Kidney (tissue), 14 donors: Measurements from ENCODE around the gene PLA2G6. TPM values are rescaled to one million over a fixed set of nuclear protein-coding genes. Genes with fewer than 3 reads are reported as not detected.
"Not testable (repeated sequence)": the region's sequence is repeated elsewhere in the genome, so short reads cannot be mapped to it uniquely, and the experiment has no call there.

Experiments
- DNase-seq, 5 donors: peaks; one replicate each; pipeline ENCODE4 v3.0.0-alpha.2; 2013 to 2020
- FAIRE-seq: peaks from 2 replicates; lab custom pipeline; 2012; peaks lifted over from hg19 to GRCh38; lab: Jason Lieb, UNC
- H3K27ac ChIP-seq, 2 donors: one replicate each; pipeline ENCODE4 v1.7.0; 2013; ENCODE audit warnings: low read depth in 2 of 2, low read length in 2 of 2, inconsistent platforms in 1 of 2
- H3K27me3 ChIP-seq: one replicate; pipeline ENCODE4 v1.7.1; 2013; ENCODE audit warnings: low read length, inconsistent platforms; ENCODE audit not compliant: control insufficient read depth, insufficient read depth
- H3K36me3 ChIP-seq, 3 donors: one replicate each; pipeline versions ENCODE4 v1.7.0 to v1.7.1; 2013; ENCODE audit warnings: low read length in 3 of 3, control low read depth in 1 of 3, inconsistent platforms in 1 of 3; ENCODE audit not compliant: insufficient read depth in 3 of 3, control insufficient read depth in 2 of 3
- H3K4me1 ChIP-seq, 3 donors: one replicate each; pipeline versions ENCODE4 v1.7.0 to v1.7.1; 2013; ENCODE audit warnings: low read length in 3 of 3, inconsistent platforms in 1 of 3, low read depth in 1 of 3; ENCODE audit not compliant: control insufficient read depth in 2 of 3, insufficient read depth in 2 of 3
- H3K4me3 ChIP-seq, 3 donors: one replicate each; pipeline versions ENCODE4 v1.7.0 to v1.8.1; 2013; ENCODE audit warnings: low read length in 3 of 3, control low read depth in 1 of 3, inconsistent platforms in 1 of 3
- H3K9ac ChIP-seq, 3 donors: one replicate each; pipeline versions ENCODE4 v1.7.0 to v1.7.1; 2013; ENCODE audit warnings: low read length in 3 of 3, control low read depth in 1 of 3, inconsistent platforms in 1 of 3
- H3K9me3 ChIP-seq, 3 donors: one replicate each; pipeline versions ENCODE4 v1.7.0 to v1.7.1; 2013; ENCODE audit warnings: low read length in 3 of 3, control low read depth in 1 of 3, inconsistent platforms in 1 of 3; ENCODE audit not compliant: control insufficient read depth in 2 of 3, insufficient read depth in 1 of 3
- CTCF ChIP-seq: IDR thresholded peaks from 3 replicates; pipeline ENCODE4 v1.5.1; 2012; ENCODE audit warnings: mild to moderate bottlenecking, moderate library complexity, borderline replicate concordance; ENCODE audit not compliant: insufficient read depth; ENCODE audit errors: extremely low read depth
- intact Hi-C: fragments of 100-400 bp; cut with DNase I; formaldehyde crosslinking; loops from one replicate; pipeline ENCODE4 v1.11.1; 2022
- polyA plus RNA-seq: library from polyadenylated mRNA; stranded (reverse); fragments of 350-450 nt; fragmentation: Illumina TruSeq; extraction: RNeasy Lipid Tissue Mini Kit (QIAGEN cat#74804); gene quantifications from one replicate; pipeline ENCODE4 v1.2.3, GENCODE V29; 2014; ENCODE audit warnings: low read depth, low replicate concordance; ENCODE audit not compliant: insufficient read depth
- total RNA-seq: library from RNA; stranded (reverse); fragmentation: NEBNext Ultra II Directional; extraction: Animal tissue kit (Norgen Biotek cat#: 25700); gene quantifications from one replicate; pipeline ENCODE4 v1.2.1, GENCODE V29; 2021
- donor health status: control.
- donor health status: control.
- donor health status: control.
- donor health status: control.
- donor health status: control.
- donor health status: DM: yes; HTN: yes; CAD: no.
- donor health status: Normal renal cell carcinoma (clear cell type).

PLA2G6 gene
- total and polyA plus RNA-seq, 2 donors from 2014 or later, result 26.6 to 61.6 TPM

- intact Hi-C loops, result no loop called here
- no peaks in the 10 kb centered on the region for H3K9me3 ChIP-seq
- no peak overlapping the region for H3K9ac ChIP-seq
- no peak for TF ChIP-seq CTCF
- FAIRE-seq (no peak), DNase-seq (peak in 1 of 5 donors; percentile 53)
- peaks cover 0 to 8% (median 0%) of the 10 kb centered on the region in 3 donors for H3K4me1 ChIP-seq
- H3K27ac ChIP-seq, result no peak overlapping the region
- H3K4me3 ChIP-seq, result peak overlapping the region in 1 of 3 donors; percentile 35
- H3K27me3 ChIP-seq, result peaks cover 3% of the 10 kb centered on the region
- no peaks in the 10 kb centered on the region for H3K36me3 ChIP-seq
Measured at GRCh38 chr22:38080474-38080849, 101.2 kb downstream of the PLA2G6 start.

- no peak overlapping the region for H3K9ac ChIP-seq
- intact Hi-C loops, result no loop called here
- H3K36me3 ChIP-seq, result no peaks in the 10 kb centered on the region
- H3K27me3 ChIP-seq, result peaks cover 3% of the 10 kb centered on the region
- H3K4me1 ChIP-seq, result peaks cover 0 to 8% (median 0%) of the 10 kb centered on the region in 3 donors
- H3K4me3 ChIP-seq, result no peak overlapping the region
- no peak for TF ChIP-seq CTCF
- DNase-seq, result peak in 1 of 5 donors; percentile 26
- FAIRE-seq, result no peak
- no peaks in the 10 kb centered on the region for H3K9me3 ChIP-seq
- no peak overlapping the region for H3K27ac ChIP-seq
Measured at GRCh38 chr22:38079804-38080203, 101.8 kb downstream of the PLA2G6 start.

GRCh38 chr22:38079208-38079607, 102.4 kb downstream of the PLA2G6 start:
- H3K36me3 ChIP-seq, H3K9ac ChIP-seq, H3K4me1 ChIP-seq, intact Hi-C loops, H3K4me3 ChIP-seq, H3K9me3 ChIP-seq, DNase-seq, FAIRE-seq, H3K27ac ChIP-seq, H3K27me3 ChIP-seq: not testable (repeated sequence)

GRCh38 chr22:38078046-38078840, 103.4 kb downstream of the PLA2G6 start:
- peaks cover 0 to 8% (median 0%) of the 10 kb centered on the region in 3 donors for H3K4me1 ChIP-seq
- peaks cover 0 to 2% (median 2%) of the 10 kb centered on the region in 3 donors for H3K36me3 ChIP-seq
- no peak for FAIRE-seq
- peak in 1 of 5 donors; percentile 61 for DNase-seq
- peaks cover 1% of the 10 kb centered on the region for H3K27me3 ChIP-seq
- intact Hi-C loops, result no loop called here
- H3K9me3 ChIP-seq, result no peaks in the 10 kb centered on the region
- no peak for TF ChIP-seq CTCF
- H3K4me3 ChIP-seq, result no peak overlapping the region
- H3K9ac ChIP-seq, result no peak overlapping the region
- H3K27ac ChIP-seq, result no peak overlapping the region
